OCI-LY1 (cell line): Measurements from ENCODE around the gene TRIM45.

Experiments used
- H2AFZ ChIP-seq: fragments of 200-600 bp; sonication (generic), shearing (Covaris generic); 2 replicates; pipeline ENCODE4 v1.6.0; 2014; ENCODE audit warnings: antibody characterized with exemption, mild to moderate bottlenecking, low read length
- H3F3A ChIP-seq: fragments of 200-600 bp; sonication (generic), shearing (Covaris generic); 2 replicates; pipeline ENCODE4 v1.6.0; 2014; ENCODE audit warnings: mild to moderate bottlenecking, antibody characterized with exemption, low read length, moderate library complexity; ENCODE audit not compliant: insufficient read depth
- H3K27ac ChIP-seq: fragments of 200-600 bp; sonication (generic); 2 replicates; pipeline ENCODE4 v1.5.1; 2014; ENCODE audit warnings: low read length, mixed run types, mild to moderate bottlenecking, low read depth; ENCODE audit not compliant: poor library complexity, severe bottlenecking
- H3K27me3 ChIP-seq: fragments of 200-600 bp; sonication (generic); 2 replicates; pipeline ENCODE4 v1.6.0; 2014; ENCODE audit warnings: antibody characterized with exemption, mild to moderate bottlenecking, low read length, moderate library complexity; ENCODE audit not compliant: insufficient read depth
- H3K36me3 ChIP-seq: fragments of 200-600 bp; sonication (generic); 2 replicates; pipeline ENCODE4 v1.6.1; 2014; ENCODE audit warnings: mild to moderate bottlenecking, antibody characterized with exemption, low read length, moderate library complexity, mixed read lengths; ENCODE audit not compliant: insufficient read depth
- H3K4me1 ChIP-seq: fragments of 200-600 bp; sonication (generic); 2 replicates; pipeline ENCODE4 v1.5.1; 2014; ENCODE audit warnings: mild to moderate bottlenecking, low read length, moderate library complexity; ENCODE audit not compliant: insufficient read depth, severe bottlenecking
- H3K4me2 ChIP-seq: fragments of 200-600 bp; sonication (generic), shearing (Covaris generic); 2 replicates; pipeline ENCODE4 v1.6.1; 2014; ENCODE audit warnings: low read length
- H3K4me3 ChIP-seq: fragments of 200-600 bp; sonication (generic); 2 replicates; pipeline ENCODE4 v1.5.1; 2014; ENCODE audit warnings: low read length, low read depth, mild to moderate bottlenecking, mixed read lengths; ENCODE audit not compliant: poor library complexity, severe bottlenecking
- H3K79me2 ChIP-seq: fragments of 200-600 bp; shearing (Covaris generic); 2 replicates; pipeline ENCODE4 v1.6.1; 2016; ENCODE audit warnings: mixed run types, low read length, mixed read lengths; ENCODE audit not compliant: insufficient read depth
- H3K9ac ChIP-seq: fragments of 200-600 bp; sonication (generic), shearing (Covaris generic); 2 replicates; pipeline ENCODE4 v1.6.1; 2014; ENCODE audit warnings: mild to moderate bottlenecking, low read length, mixed read lengths
- H3K9me2 ChIP-seq: fragments of 200-600 bp; sonication (generic), shearing (Covaris generic); 2 replicates; pipeline ENCODE4 v1.6.1; 2014; ENCODE audit warnings: low read depth, mild to moderate bottlenecking, low read length, mixed read lengths
- H3K9me3 ChIP-seq: fragments of 200-600 bp; shearing (Covaris generic); 2 replicates; pipeline ENCODE4 v1.6.1; 2014; ENCODE audit warnings: low read length, mixed read lengths
- H4K20me1 ChIP-seq: fragments of 200-600 bp; sonication (generic), shearing (Covaris generic); 2 replicates; pipeline ENCODE4 v1.6.0; 2016; ENCODE audit warnings: mild to moderate bottlenecking, low read length; ENCODE audit not compliant: insufficient read depth
- EZH2 ChIP-seq: fragments of 200-600 bp; sonication (generic), shearing (Covaris generic); IDR thresholded peaks from 2 replicates; pipeline ENCODE4 v1.8.0; 2017; ENCODE audit warnings: borderline replicate concordance, mixed run types, mild to moderate bottlenecking, antibody characterized with exemption, low read length, moderate library complexity, mixed read lengths
- TF ChIP-seq, protein P1 (sequence below): fragments of 200-600 bp; sonication (generic), shearing (Covaris generic); IDR thresholded peaks from 2 replicates; pipeline ENCODE4 v1.5.1; 2017; ENCODE audit warnings: mild to moderate bottlenecking, antibody characterized with exemption, low read length, moderate library complexity, mixed read lengths

TRIM45 gene

DNA sequence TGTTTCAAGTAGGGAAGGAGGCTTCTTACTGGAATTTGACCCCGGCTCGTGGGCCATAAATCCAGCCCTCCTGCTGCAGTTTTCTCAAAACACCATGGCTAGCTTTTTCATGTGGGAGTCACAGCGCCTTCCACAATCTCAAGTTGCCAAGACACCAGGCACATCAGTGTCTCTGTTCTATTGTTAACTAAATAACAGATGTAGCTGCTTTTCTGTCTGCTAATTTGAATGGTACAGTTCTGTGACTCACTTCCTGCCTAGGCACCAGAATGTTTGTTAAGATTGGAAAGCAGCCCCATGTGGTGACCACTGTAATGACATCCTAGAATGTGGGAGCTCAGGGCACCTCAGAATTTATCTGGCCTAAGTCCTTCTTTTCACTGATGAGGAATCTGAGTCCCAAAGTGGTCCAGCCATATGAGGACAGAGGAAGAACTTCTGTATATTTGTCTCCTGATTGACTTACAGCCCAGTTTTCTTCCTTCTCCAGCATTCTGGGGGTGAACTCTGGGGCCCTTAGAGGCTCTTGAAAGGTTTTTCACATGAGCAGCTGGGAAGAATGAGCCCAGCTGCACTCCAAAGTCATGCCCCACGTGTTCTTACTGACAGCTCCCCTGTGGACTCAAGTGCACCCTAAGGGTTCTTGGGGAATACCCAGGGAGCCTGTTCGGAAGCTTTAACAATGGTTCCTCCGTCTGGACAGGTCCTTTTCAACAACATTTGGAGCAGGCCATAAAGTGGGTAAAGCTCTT, 27.5 kb downstream of the TRIM45 start:
- Histone ChIP-seq H3K27me3 (no peaks in the 10 kb centered on the region), H3K79me2 (no peaks in the 10 kb centered on the region), H3K9ac (no peak overlapping the region), H3K9me3 (no peaks in the 10 kb centered on the region), H4K20me1 (no peaks in the 10 kb centered on the region), H3K4me2 (no peak overlapping the region), H3K9me2 (no peaks in the 10 kb centered on the region), H2AFZ (no peak overlapping the region), H3K27ac (no peak overlapping the region), H3K4me3 (no peak overlapping the region), H3F3A (no peaks in the 10 kb centered on the region), H3K36me3 (peaks cover 98% of the 10 kb centered on the region), H3K4me1 (no peaks in the 10 kb centered on the region)
- TF ChIP-seq EZH2: no peak
- TF ChIP-seq, protein P1, sequence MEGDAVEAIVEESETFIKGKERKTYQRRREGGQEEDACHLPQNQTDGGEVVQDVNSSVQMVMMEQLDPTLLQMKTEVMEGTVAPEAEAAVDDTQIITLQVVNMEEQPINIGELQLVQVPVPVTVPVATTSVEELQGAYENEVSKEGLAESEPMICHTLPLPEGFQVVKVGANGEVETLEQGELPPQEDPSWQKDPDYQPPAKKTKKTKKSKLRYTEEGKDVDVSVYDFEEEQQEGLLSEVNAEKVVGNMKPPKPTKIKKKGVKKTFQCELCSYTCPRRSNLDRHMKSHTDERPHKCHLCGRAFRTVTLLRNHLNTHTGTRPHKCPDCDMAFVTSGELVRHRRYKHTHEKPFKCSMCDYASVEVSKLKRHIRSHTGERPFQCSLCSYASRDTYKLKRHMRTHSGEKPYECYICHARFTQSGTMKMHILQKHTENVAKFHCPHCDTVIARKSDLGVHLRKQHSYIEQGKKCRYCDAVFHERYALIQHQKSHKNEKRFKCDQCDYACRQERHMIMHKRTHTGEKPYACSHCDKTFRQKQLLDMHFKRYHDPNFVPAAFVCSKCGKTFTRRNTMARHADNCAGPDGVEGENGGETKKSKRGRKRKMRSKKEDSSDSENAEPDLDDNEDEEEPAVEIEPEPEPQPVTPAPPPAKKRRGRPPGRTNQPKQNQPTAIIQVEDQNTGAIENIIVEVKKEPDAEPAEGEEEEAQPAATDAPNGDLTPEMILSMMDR: peak; percentile 24; the same call in 1 of the 2 replicates

DNA sequence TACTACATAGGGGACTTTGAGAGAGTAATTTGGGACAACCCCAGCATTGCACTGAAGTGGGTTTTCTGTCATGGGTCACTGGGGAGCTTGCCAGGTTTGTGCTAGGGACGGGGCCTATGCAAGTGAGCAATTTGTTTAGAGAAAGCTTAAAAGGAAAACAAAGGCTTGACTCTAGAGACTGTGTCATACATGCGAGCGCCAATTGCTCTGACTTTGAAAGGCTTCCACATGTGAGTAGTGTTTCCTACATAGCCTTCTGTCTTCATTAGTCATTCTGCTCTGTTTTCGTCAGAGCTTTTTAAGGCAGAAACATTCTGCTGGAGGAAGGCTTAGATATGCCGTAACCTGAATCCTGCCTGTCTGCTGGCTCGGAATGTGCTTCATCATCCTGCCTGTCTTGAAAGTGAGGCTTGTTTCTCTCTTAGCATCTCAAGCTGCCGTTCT, 28.4 kb downstream of the TRIM45 start:
- Histone ChIP-seq H3K4me3 (no peak overlapping the region), H3K9me2 (no peaks in the 10 kb centered on the region), H3K36me3 (peaks cover 98% of the 10 kb centered on the region), H3K4me2 (no peak overlapping the region), H2AFZ (no peak overlapping the region), H3K79me2 (no peaks in the 10 kb centered on the region), H3K4me1 (no peaks in the 10 kb centered on the region), H3F3A (no peaks in the 10 kb centered on the region), H3K27me3 (no peaks in the 10 kb centered on the region), H4K20me1 (no peaks in the 10 kb centered on the region), H3K9me3 (no peaks in the 10 kb centered on the region), H3K9ac (no peak overlapping the region), H3K27ac (no peak overlapping the region)
- TF ChIP-seq, protein P1: no peak
- no peak for TF ChIP-seq EZH2

DNA sequence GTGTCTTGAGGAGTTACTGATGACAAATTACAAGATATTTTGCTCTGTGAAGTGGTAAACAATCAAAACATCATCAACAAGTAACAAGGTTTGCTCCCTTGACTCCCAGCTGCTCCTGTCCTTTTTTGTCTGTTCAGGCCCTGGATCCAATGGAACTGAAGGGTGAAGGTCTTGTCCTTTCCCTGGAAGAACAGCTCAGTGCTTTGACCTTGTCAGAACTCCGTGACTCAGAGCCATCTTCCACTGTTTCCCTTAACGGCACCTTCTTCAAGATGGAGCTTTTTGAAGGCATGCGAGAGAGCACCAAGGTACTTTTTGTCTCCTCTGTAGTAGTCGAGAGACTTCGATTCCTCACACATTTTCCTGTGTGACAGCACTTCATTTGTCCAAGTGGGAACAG, 29.0 kb downstream of the TRIM45 start:
- H3K27me3 ChIP-seq: no peaks in the 10 kb centered on the region
- no peak overlapping the region for H3K4me2 ChIP-seq
- H3K79me2 ChIP-seq: no peaks in the 10 kb centered on the region
- TF ChIP-seq EZH2: no peak
- TF ChIP-seq, protein P1: no peak
- no peak overlapping the region for H2AFZ ChIP-seq
- H3K36me3 ChIP-seq: peaks cover 98% of the 10 kb centered on the region
- H4K20me1 ChIP-seq: no peaks in the 10 kb centered on the region
- H3K4me3 ChIP-seq: no peak overlapping the region
- H3K9me3 ChIP-seq: no peaks in the 10 kb centered on the region
- no peaks in the 10 kb centered on the region for H3K4me1 ChIP-seq
- no peak overlapping the region for H3K9ac ChIP-seq
- H3F3A ChIP-seq: no peaks in the 10 kb centered on the region
- no peak overlapping the region for H3K27ac ChIP-seq
- H3K9me2 ChIP-seq: no peaks in the 10 kb centered on the region
